HL-60 (cell line): Measurements from ENCODE around the gene FLNB.
A peak's percentile ranks its signal among the peaks of the same experiment; 100 is the strongest.

ENCODE experiments used
- DNase-seq, 2 experiments: peaks; one replicate each; pipeline ENCODE4 v3.0.0-alpha.2; 2010 to 2020; ENCODE audit warnings: low read depth in 1 of 2, low spot score in 1 of 2
- H3K27ac ChIP-seq: fragments of 250-450 bp; sonication (Bioruptor Pico); replicated peaks from 2 replicates; pipeline ENCODE4 v1.5.1; 2020; ENCODE audit warnings: mild to moderate bottlenecking, moderate library complexity
- H3K27me3 ChIP-seq: fragments of 250-450 bp; sonication (Bioruptor Pico); 2 replicates; pipeline ENCODE4 v1.5.1; 2021; ENCODE audit warnings: mild to moderate bottlenecking, moderate library complexity; ENCODE audit not compliant: insufficient read depth, poor library complexity, severe bottlenecking
- H3K4me3 ChIP-seq: replicated peaks from 2 replicates; pipeline ENCODE4 v1.5.1; 2011; ENCODE audit warnings: mild to moderate bottlenecking, control low read depth, low read length; ENCODE audit not compliant: insufficient read depth
- CTCF ChIP-seq: IDR thresholded peaks from one replicate; pipeline ENCODE4 v1.5.1; 2011; ENCODE audit warnings: low read length, control low read depth, inconsistent platforms; ENCODE audit not compliant: insufficient read depth
- GABPA ChIP-seq: IDR thresholded peaks from 2 replicates; pipeline ENCODE4 v1.6.1; 2012; ENCODE audit warnings: low read depth
- POLR2AphosphoS5 ChIP-seq: IDR thresholded peaks from 2 replicates; pipeline ENCODE4 v1.6.1; 2012; ENCODE audit warnings: low read depth
- REST ChIP-seq: IDR thresholded peaks from 2 replicates; pipeline ENCODE4 v1.6.1; 2012; ENCODE audit warnings: low read depth; ENCODE audit not compliant: insufficient replicate concordance
- SPI1 ChIP-seq: IDR thresholded peaks from 2 replicates; pipeline ENCODE4 v1.6.1; 2012; ENCODE audit warnings: low read depth, mild to moderate bottlenecking, borderline replicate concordance

FLNB gene

GRCh38 chr3:58171126-58171525 lies 162.9 kb downstream of the FLNB start:
- no peak for TF ChIP-seq CTCF
- TF ChIP-seq SPI1 = no peak
- TF ChIP-seq GABPA = no peak
- TF ChIP-seq REST = no peak
- TF ChIP-seq POLR2AphosphoS5 = no peak
- H3K27ac ChIP-seq = no peak overlapping the region
- H3K27me3 ChIP-seq = no peaks in the 10 kb centered on the region
- no peak for DNase-seq
- no peak overlapping the region for H3K4me3 ChIP-seq

GRCh38 chr3:58173029-58173668 lies 164.9 kb downstream of the FLNB start:
- Histone ChIP-seq H3K27ac (no peak overlapping the region), H3K27me3 (no peaks in the 10 kb centered on the region), H3K4me3 (no peak overlapping the region)
- no peak for TF ChIP-seq CTCF
- TF ChIP-seq GABPA = no peak
- no peak for TF ChIP-seq SPI1
- TF ChIP-seq POLR2AphosphoS5 = no peak
- TF ChIP-seq REST = no peak
- no peak for DNase-seq

- TF ChIP-seq GABPA = no peak
- TF ChIP-seq SPI1 = no peak
- no peak for TF ChIP-seq REST
- TF ChIP-seq POLR2AphosphoS5 = no peak
- TF ChIP-seq CTCF = no peak
- DNase-seq = peak in 1 of 2 experiments; percentile 50
- no peaks in the 10 kb centered on the region for H3K27me3 ChIP-seq
- H3K27ac ChIP-seq = no peak overlapping the region
- H3K4me3 ChIP-seq = no peak overlapping the region
Observed at GRCh38 chr3:58173669-58174398, 165.6 kb downstream of the FLNB start.
